GM10266 (cell line): ENCODE data around the gene DAB1.

Source experiments
- DNase-seq: peaks from one replicate; pipeline ENCODE4 v3.0.0; 2012; ENCODE audit errors: extremely low spot score
- CTCF ChIP-seq: IDR thresholded peaks from 2 replicates; pipeline ENCODE4 v1.5.1; 2012; ENCODE audit warnings: mild to moderate bottlenecking, low read depth; ENCODE audit not compliant: control insufficient read depth, insufficient read depth; ENCODE audit errors: missing control alignments

DAB1 gene

GRCh38 chr1:57137980-57138379, 285.9 kb downstream of the DAB1 start:
- peak; percentile 18 for DNase-seq
- TF ChIP-seq CTCF: no peak

GRCh38 chr1:57134803-57135202, 289.1 kb downstream of the DAB1 start:
- no peak for DNase-seq
- no peak for TF ChIP-seq CTCF

- TF ChIP-seq CTCF: no peak
- DNase-seq: no peak
These were observed 290.2 kb downstream of the DAB1 start for GRCh38 chr1:57133686-57134085.

- TF ChIP-seq CTCF: no peak
These were observed 290.8 kb downstream of the DAB1 start for GRCh38 chr1:57132993-57133622.

GRCh38 chr1:57131701-57132394, 292.0 kb downstream of the DAB1 start:
- TF ChIP-seq CTCF: no peak
- DNase-seq: no peak

More at GRCh38 chr1:57132993-57133622, 290.8 kb downstream of the DAB1 start:
- DNase-seq: no peak

- no peak for TF ChIP-seq CTCF
- no peak for DNase-seq
These were observed 292.6 kb downstream of the DAB1 start for GRCh38 chr1:57131257-57131656.

GRCh38 chr1:57129865-57130264, 294.0 kb downstream of the DAB1 start:
- no peak for TF ChIP-seq CTCF
- no peak for DNase-seq
